HepG2 (cell line): ENCODE data around the gene URM1. TPM values are rescaled to one million over a fixed set of nuclear protein-coding genes. Genes with fewer than 3 reads are reported as not detected.

Experiments used
- ATF6 ChIP-seq: sonication (generic); formaldehyde crosslinking; conservative IDR thresholded peaks from 2 replicates; pipeline ENCODE4 v1.4.0; 2020; ENCODE audit warnings: missing genetic modification reagents
- DMAP1 ChIP-seq: IDR thresholded peaks from 2 replicates; pipeline ENCODE4 v1.6.1; 2016
- ELF4 ChIP-seq: sonication (generic); formaldehyde crosslinking; IDR thresholded peaks from 2 replicates; pipeline ENCODE4 v1.5.0; 2020; ENCODE audit warnings: missing genetic modification reagents, mild to moderate bottlenecking, moderate library complexity, borderline replicate concordance
- FOXA3 ChIP-seq: IDR thresholded peaks from 2 replicates; pipeline ENCODE4 v1.6.1; 2016; ENCODE audit warnings: missing genetic modification reagents, missing compliant biosample characterization
- HES4 ChIP-seq: sonication (generic); formaldehyde crosslinking; IDR thresholded peaks from 2 replicates; pipeline ENCODE4 v1.9.0; 2021; ENCODE audit warnings: mild to moderate bottlenecking, missing genetic modification reagents, borderline replicate concordance
- MYPOP ChIP-seq: sonication (generic); formaldehyde crosslinking; IDR thresholded peaks from 2 replicates; pipeline ENCODE4 v1.8.1; 2023; ENCODE audit warnings: mild to moderate bottlenecking, moderate library complexity, missing genetic modification reagents
- NCOA5 ChIP-seq: sonication (generic); formaldehyde crosslinking; IDR thresholded peaks from 2 replicates; pipeline ENCODE4 v1.4.0; 2020; ENCODE audit warnings: missing genetic modification reagents
- PHF20 ChIP-seq: sonication (generic); formaldehyde crosslinking; IDR thresholded peaks from 2 replicates; pipeline ENCODE4 v1.5.0; 2020; ENCODE audit warnings: mild to moderate bottlenecking, missing genetic modification reagents
- PHF21A ChIP-seq: sonication (generic); formaldehyde crosslinking; IDR thresholded peaks from 2 replicates; pipeline ENCODE4 v1.5.0; 2020; ENCODE audit warnings: mild to moderate bottlenecking, missing genetic modification reagents
- RFX5 ChIP-seq: IDR thresholded peaks from 2 replicates; pipeline ENCODE4 v1.6.1; 2011; ENCODE audit warnings: low read depth, low read length, improper control_type of control experiment
- SOX13 ChIP-seq, 3 experiments: fragments of 450-650 bp in 1 of 3; sonication (generic) in 1 of 3; formaldehyde crosslinking in 1 of 3; IDR thresholded peaks in 2 of 3; conservative IDR thresholded peaks in 1 of 3; 2 replicates each; pipeline versions ENCODE4 v1.5.0 to v1.6.1; 2016 to 2020; ENCODE audit warnings: antibody characterized with exemption in 1 of 3, mild to moderate bottlenecking in 1 of 3, missing compliant biosample characterization in 1 of 3, missing genetic modification reagents in 1 of 3, moderate library complexity in 1 of 3
- SRSF9 ChIP-seq: fragments of 200-400 bp; formaldehyde crosslinking; IDR thresholded peaks from 2 replicates; pipeline ENCODE4 v1.6.1; 2018; ENCODE audit warnings: borderline replicate concordance, mild to moderate bottlenecking, low read depth, low read length; ENCODE audit not compliant: insufficient read depth, poor library complexity, severe bottlenecking
- TRAFD1 ChIP-seq: sonication (generic); formaldehyde crosslinking; IDR thresholded peaks from 2 replicates; pipeline ENCODE4 v1.5.1; 2020; ENCODE audit warnings: missing genetic modification reagents, mild to moderate bottlenecking, borderline replicate concordance
- ZBTB26 ChIP-seq: IDR thresholded peaks from 2 replicates; pipeline ENCODE4 v1.6.1; 2016; ENCODE audit warnings: missing compliant biosample characterization, missing genetic modification reagents, borderline replicate concordance
- ZFYVE20 ChIP-seq: sonication (generic); formaldehyde crosslinking; IDR thresholded peaks from 2 replicates; pipeline ENCODE4 v1.8.0; 2023; ENCODE audit warnings: low read depth, mild to moderate bottlenecking, moderate library complexity, missing genetic modification reagents, borderline replicate concordance
- ZNF205 ChIP-seq: IDR thresholded peaks from 2 replicates; pipeline ENCODE4 v1.6.1; 2018; ENCODE audit warnings: missing biosample characterization, missing genetic modification reagents
- ZNF331 ChIP-seq: sonication (generic); formaldehyde crosslinking; IDR thresholded peaks from 2 replicates; pipeline ENCODE4 v1.4.0; 2020; ENCODE audit warnings: missing genetic modification reagents
- ZNF513 ChIP-seq: sonication (generic); formaldehyde crosslinking; conservative IDR thresholded peaks from 2 replicates; pipeline ENCODE4 v1.5.0; 2020; ENCODE audit warnings: missing genetic modification reagents
- ZNF570 ChIP-seq: sonication (generic); formaldehyde crosslinking; IDR thresholded peaks from 2 replicates; pipeline ENCODE4 v1.4.0; 2020; ENCODE audit warnings: mild to moderate bottlenecking, missing genetic modification reagents, borderline replicate concordance
- ZNF761 ChIP-seq: sonication (generic); formaldehyde crosslinking; conservative IDR thresholded peaks from 2 replicates; pipeline ENCODE4 v1.4.0; 2020; ENCODE audit warnings: mild to moderate bottlenecking, missing genetic modification reagents
- polyA plus RNA-seq, 8 experiments: library from polyadenylated mRNA; depleted of rRNA in 3 of 8; stranded (reverse) in 7 of 8; unstranded in 1 of 8; fragments of >200 nt; fragmentation: Illumina TruSeq in 4 of 8; extraction: Trizol in 4 of 8; gene quantifications; 2 replicates each; pipeline versions ENCODE4 v1.2.1 to v1.2.3, GENCODE V29; 2011 to 2016; ENCODE audit warnings: low read depth in 4 of 8, missing spikeins in 1 of 8, mixed read lengths in 1 of 8; ENCODE audit not compliant: insufficient read depth in 1 of 8
- total RNA-seq, 5 experiments: library from RNA; depleted of rRNA; stranded (reverse); fragments of >200 nt; fragmentation: Illumina TruSeq; extraction: Trizol; gene quantifications; 2 replicates each; pipeline ENCODE4 v1.2.3, GENCODE V29; 2016; ENCODE audit warnings: low read depth in 1 of 5

Gene URM1
- total and polyA plus RNA-seq, 2 of the 13 experiments (the other 11 are each of a cell fraction or from before 2014, with no cell fraction given) = 37.1 to 41.3 TPM

- TF ChIP-seq ZFYVE20 (no peak), DMAP1 (peak; percentile 96), PHF21A (peak; percentile 81), ZNF761 (CRISPR knock-in tag) (peak; percentile 79), RFX5 (0 out of 2 replicates have a peak, but pooled peaks have one; percentile 19), MYPOP (CRISPR knock-in tag) (peak; percentile 82; the same call in 1 of the 2 replicates), ZNF331 (no peak), SOX13 (IDR thresholded peaks at IDR 0.05) (0 out of 2 replicates have a peak, but pooled peaks have one; percentile 4), SOX13 (CRISPR knock-in tag; conservative IDR thresholded peaks at IDR 0.05 in 1 of 2, IDR thresholded peaks at IDR 0.05 in 1 of 2) (no peak), ZNF570 (CRISPR knock-in tag) (0 out of 2 replicates have a peak, but pooled peaks have one; percentile 40), ZNF513 (0 out of 2 replicates have a peak, but pooled peaks have one; percentile 15), ATF6 (CRISPR knock-in tag) (no peak), HES4 (no peak), ZNF205 (CRISPR knock-in tag) (peak; percentile 38; the same call in 1 of the 2 replicates), SRSF9 (no peak), PHF20 (peak; percentile 98), TRAFD1 (CRISPR knock-in tag) (0 out of 2 replicates have a peak, but pooled peaks have one; percentile 40), NCOA5 (CRISPR knock-in tag) (no peak), FOXA3 (CRISPR knock-in tag) (peak; percentile 1; the same call in 1 of the 2 replicates), ELF4 (CRISPR knock-in tag) (no peak), ZBTB26 (CRISPR knock-in tag) (0 out of 2 replicates have a peak, but pooled peaks have one; percentile 33)
These were observed 48.6 kb upstream of the URM1 start, which contains the start of the genes COQ4 and TRUB2 (continued) for GRCh38 chr9:128322404-128323211.
